ENCODE data around the gene ELAVL1.

ELAVL1 gene

GRCh38 chr19:7913652-7914051 is 91.8 kb downstream of the ELAVL1 start:
- peaks cover 13% of the 10 kb centered on the region for H3K36me3 Mint-ChIP-seq (ENCODE audit: low read depth)
- no peak overlapping the region for H3K27ac Mint-ChIP-seq
- no peak for TF ChIP-seq CTCF (IDR thresholded peaks at IDR 0.05; ENCODE audit: unreplicated experiment in 3 of 3)
- H3K4me1 Mint-ChIP-seq = peaks cover 4% of the 10 kb centered on the region
- no peak overlapping the region for H3K4me3 Mint-ChIP-seq
- H3K27me3 Mint-ChIP-seq (ENCODE audit: low read depth) = peaks cover 45% of the 10 kb centered on the region
- no peaks in the 10 kb centered on the region for H3K9me3 Mint-ChIP-seq

GRCh38 chr19:7912697-7913564 is 92.5 kb downstream of the ELAVL1 start:
- peaks cover 38% of the 10 kb centered on the region for H3K27me3 Mint-ChIP-seq (ENCODE audit: low read depth)
- no peaks in the 10 kb centered on the region for H3K9me3 Mint-ChIP-seq
- no peak overlapping the region for H3K27ac Mint-ChIP-seq
- TF ChIP-seq CTCF (IDR thresholded peaks at IDR 0.05; ENCODE audit: unreplicated experiment in 3 of 3) = no peak
- H3K4me1 Mint-ChIP-seq = peaks cover 4% of the 10 kb centered on the region
- H3K36me3 Mint-ChIP-seq (ENCODE audit: low read depth) = peaks cover 13% of the 10 kb centered on the region
- H3K4me3 Mint-ChIP-seq = peak overlapping the region in 1 of 3 experiments; percentile 7

GRCh38 chr19:7912144-7912696 is 93.2 kb downstream of the ELAVL1 start:
- Mint-ChIP-seq H3K27me3 (ENCODE audit: low read depth) (peaks cover 34% of the 10 kb centered on the region), H3K9me3 (no peaks in the 10 kb centered on the region), H3K4me3 (no peak overlapping the region), H3K27ac (no peak overlapping the region), H3K4me1 (peaks cover 4% of the 10 kb centered on the region), H3K36me3 (ENCODE audit: low read depth) (peaks cover 13% of the 10 kb centered on the region)
- no peak for TF ChIP-seq CTCF (IDR thresholded peaks at IDR 0.05; ENCODE audit: unreplicated experiment in 3 of 3)

- Mint-ChIP-seq H3K36me3 (ENCODE audit: low read depth) (peaks cover 13% of the 10 kb centered on the region), H3K27me3 (ENCODE audit: low read depth) (peaks cover 28% of the 10 kb centered on the region), H3K4me1 (no peaks in the 10 kb centered on the region), H3K27ac (no peak overlapping the region), H3K4me3 (no peak overlapping the region), H3K9me3 (no peaks in the 10 kb centered on the region)
- TF ChIP-seq CTCF (IDR thresholded peaks at IDR 0.05; ENCODE audit: unreplicated experiment in 3 of 3) = no peak
Measured at GRCh38 chr19:7911508-7912143, 93.8 kb downstream of the ELAVL1 start.

GRCh38 chr19:7910321-7911161 is 94.9 kb downstream of the ELAVL1 start:
- Mint-ChIP-seq H3K4me1 (peaks cover 4% of the 10 kb centered on the region), H3K4me3 (no peak overlapping the region), H3K27ac (no peak overlapping the region), H3K36me3 (ENCODE audit: low read depth) (peaks cover 13% of the 10 kb centered on the region), H3K9me3 (no peaks in the 10 kb centered on the region), H3K27me3 (ENCODE audit: low read depth) (peaks cover 21% of the 10 kb centered on the region)
- no peak for TF ChIP-seq CTCF (IDR thresholded peaks at IDR 0.05; ENCODE audit: unreplicated experiment in 3 of 3)
